HG02798 (cell line): ENCODE data around the gene MKRN2OS.

Experiments used
- ATAC-seq: cut with Tn5 transposase; IDR thresholded peaks from one replicate; pipeline ENCODE4 v1.9.1; 2021; ENCODE audit warnings: mild to moderate bottlenecking; ENCODE audit not compliant: unreplicated experiment, poor library complexity

MKRN2OS gene

GRCh38 chr3:12545473-12545791 lies at the start of gene MKRN2OS:
Gene MKRN2OS (minus strand): TSS chr3:12545499. CDS start chr3:12545464, 35 bp downstream.
- no peak for ATAC-seq

- ATAC-seq = no peak
Measured at GRCh38 chr3:12593473-12593872, 48.2 kb upstream of the MKRN2OS start.

GRCh38 chr3:12591997-12592715 lies 46.9 kb upstream of the MKRN2OS start:
- no peak for ATAC-seq

- no peak for ATAC-seq
Measured at GRCh38 chr3:12591456-12591855, 46.2 kb upstream of the MKRN2OS start.

GRCh38 chr3:12590096-12590495 lies 44.8 kb upstream of the MKRN2OS start:
- no peak for ATAC-seq

- no peak for ATAC-seq
Measured at GRCh38 chr3:12588039-12589009, 43.0 kb upstream of the MKRN2OS start.

GRCh38 chr3:12586403-12586802 lies 41.1 kb upstream of the MKRN2OS start:
- no peak for ATAC-seq

GRCh38 chr3:12585970-12586369 lies 40.7 kb upstream of the MKRN2OS start:
- ATAC-seq = peak; percentile 58

GRCh38 chr3:12585181-12585580 lies 39.9 kb upstream of the MKRN2OS start:
- no peak for ATAC-seq

GRCh38 chr3:12584083-12584482 lies 38.8 kb upstream of the MKRN2OS start:
- ATAC-seq = no peak

GRCh38 chr3:12583280-12583679 lies 38.0 kb upstream of the MKRN2OS start:
- no peak for ATAC-seq

- no peak for ATAC-seq
Measured at GRCh38 chr3:12582730-12583129, 37.4 kb upstream of the MKRN2OS start.

GRCh38 chr3:12579905-12580304 lies 34.6 kb upstream of the MKRN2OS start:
- ATAC-seq = no peak

- ATAC-seq = no peak
Measured at GRCh38 chr3:12579456-12579855, 34.2 kb upstream of the MKRN2OS start.

- ATAC-seq = no peak
Measured at GRCh38 chr3:12578742-12579141, 33.4 kb upstream of the MKRN2OS start.

- ATAC-seq = no peak
Measured at GRCh38 chr3:12577379-12577778, 32.1 kb upstream of the MKRN2OS start.

GRCh38 chr3:12574661-12575060 lies 29.4 kb upstream of the MKRN2OS start:
- no peak for ATAC-seq

GRCh38 chr3:12574131-12574530 lies 28.8 kb upstream of the MKRN2OS start:
- ATAC-seq = no peak

GRCh38 chr3:12571986-12572385 lies 26.7 kb upstream of the MKRN2OS start:
- no peak for ATAC-seq

- ATAC-seq = no peak
Measured at GRCh38 chr3:12569836-12570235, 24.5 kb upstream of the MKRN2OS start.

- ATAC-seq = no peak
Measured at GRCh38 chr3:12568747-12569146, 23.4 kb upstream of the MKRN2OS start.
